GM12892 (cell line): Measurements from ENCODE around the gene CMIP.

Experiments used
- DNase-seq: peaks from one replicate; pipeline ENCODE4 v3.0.0; 2011; ENCODE audit not compliant: insufficient read length
- FAIRE-seq: peaks from 2 replicates; lab custom pipeline; 2011; peaks lifted over from hg19 to GRCh38; lab: Jason Lieb, UNC
- POLR2A ChIP-seq: IDR thresholded peaks from 2 replicates; pipeline ENCODE4 v1.6.1; 2011; ENCODE audit warnings: low read depth, low read length, control low read depth
- POLR2AphosphoS5 ChIP-seq: IDR thresholded peaks from 2 replicates; pipeline ENCODE4 v1.6.1; 2011; ENCODE audit warnings: low read depth, low read length, control low read depth
- TAF1 ChIP-seq: IDR thresholded peaks from 2 replicates; pipeline ENCODE4 v1.6.1; 2011; ENCODE audit warnings: low read depth, mild to moderate bottlenecking, control low read depth, low read length, borderline replicate concordance

Gene CMIP

GRCh38 chr16:81560979-81561657, 116.5 kb downstream of the CMIP start:
- FAIRE-seq (no peak), DNase-seq (no peak)
- no peak for TF ChIP-seq TAF1
- TF ChIP-seq POLR2AphosphoS5, result no peak
- no peak for TF ChIP-seq POLR2A

GRCh38 chr16:81562174-81562849, 117.7 kb downstream of the CMIP start:
- FAIRE-seq (no peak), DNase-seq (no peak)
- no peak for TF ChIP-seq POLR2A
- no peak for TF ChIP-seq POLR2AphosphoS5
- no peak for TF ChIP-seq TAF1

GRCh38 chr16:81562926-81563325, 118.3 kb downstream of the CMIP start:
- no peak for FAIRE-seq
- no peak for TF ChIP-seq TAF1
- no peak for TF ChIP-seq POLR2AphosphoS5
- no peak for TF ChIP-seq POLR2A
- DNase-seq, result no peak

GRCh38 chr16:81564421-81564911, 119.9 kb downstream of the CMIP start:
- FAIRE-seq (no peak), DNase-seq (no peak)
- TF ChIP-seq POLR2A (no peak), POLR2AphosphoS5 (no peak), TAF1 (no peak)

DNA sequence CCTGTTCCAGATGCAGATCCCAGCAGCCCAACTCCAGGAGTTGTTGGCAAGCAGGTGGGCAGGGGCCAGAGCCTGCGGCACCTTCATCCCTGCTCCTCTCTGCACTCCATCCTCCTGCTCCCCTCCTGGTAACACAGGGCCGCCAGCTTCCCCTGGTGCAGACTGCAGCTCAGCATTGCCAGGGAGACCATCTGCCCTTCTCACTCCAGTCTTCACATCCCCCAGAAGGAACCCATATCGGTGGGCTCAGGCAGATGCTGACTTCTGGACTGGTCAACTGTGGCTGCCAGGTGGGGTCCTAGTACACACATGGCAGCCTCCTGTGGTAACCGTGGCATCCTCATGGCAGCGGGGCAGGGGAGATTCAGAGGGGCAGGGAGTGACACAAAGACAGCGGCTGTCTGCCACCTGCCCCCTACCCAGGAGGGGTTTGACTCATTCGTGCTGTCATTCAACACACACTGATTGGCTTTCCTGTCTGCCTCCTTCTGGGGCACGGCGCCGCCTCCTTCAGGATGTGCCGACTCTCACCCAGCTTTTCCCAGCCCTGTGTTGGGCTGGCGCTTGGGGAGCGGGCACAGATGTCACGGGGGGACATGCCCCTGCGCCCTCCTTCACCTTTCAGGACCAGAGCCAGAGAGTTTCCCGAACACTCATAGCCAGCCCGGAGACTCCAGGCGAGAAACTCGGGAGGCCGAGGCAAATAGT, 120.9 kb downstream of the CMIP start:
- FAIRE-seq, result no peak

DNA sequence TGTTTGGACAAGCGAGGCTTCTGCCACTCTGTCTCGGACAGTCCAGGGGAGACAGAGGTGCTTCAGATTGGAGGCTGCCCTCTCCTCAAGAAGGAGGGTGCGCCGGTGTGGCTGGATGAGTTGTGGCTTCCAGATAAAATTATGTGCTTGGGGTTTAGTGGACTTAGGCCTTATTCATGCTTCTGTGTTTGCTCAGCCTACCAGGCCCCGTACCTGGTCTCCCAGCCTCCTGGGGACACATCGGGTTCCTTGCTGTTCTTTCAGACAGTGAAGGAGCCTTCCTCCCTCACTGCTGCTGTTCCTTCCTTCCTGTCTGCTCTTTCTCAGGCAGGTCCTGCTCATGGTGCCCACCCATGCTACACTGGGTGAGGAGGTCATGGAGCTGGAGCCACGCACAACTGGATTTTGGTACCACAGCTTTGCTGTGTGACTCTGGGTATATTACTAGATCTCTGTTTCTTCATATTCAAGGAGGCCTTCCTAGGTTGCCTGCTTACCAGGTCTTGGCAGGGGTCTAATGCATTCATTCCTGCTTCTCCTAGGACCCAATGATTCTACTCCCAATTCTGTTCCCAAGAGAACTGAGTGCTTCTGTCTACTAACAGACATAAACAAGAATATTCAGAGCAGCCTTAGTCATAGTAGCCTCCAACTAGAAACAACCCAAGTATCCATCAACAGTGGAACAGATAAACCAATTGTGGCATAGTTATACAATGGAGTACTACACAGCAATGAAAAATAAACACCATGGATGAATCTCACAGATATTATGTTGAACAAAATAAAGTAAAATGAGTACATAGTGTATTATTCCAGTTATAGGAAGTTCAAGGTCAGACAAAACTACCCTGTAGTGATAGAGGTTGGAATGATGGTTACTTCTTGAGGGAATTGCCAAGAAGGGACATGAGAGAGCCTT, 121.7 kb downstream of the CMIP start:
- no peak for FAIRE-seq

More for the DNA sequence above, 120.9 kb downstream of the CMIP start:
- TF ChIP-seq TAF1 (no peak), POLR2AphosphoS5 (no peak), POLR2A (no peak)
- DNase-seq, result no peak

GRCh38 chr16:81567087-81567486, 122.5 kb downstream of the CMIP start:
- FAIRE-seq, result no peak

More for the DNA sequence above, 121.7 kb downstream of the CMIP start:
- TF ChIP-seq POLR2A (no peak), POLR2AphosphoS5 (no peak), TAF1 (no peak)
- DNase-seq, result no peak

DNA sequence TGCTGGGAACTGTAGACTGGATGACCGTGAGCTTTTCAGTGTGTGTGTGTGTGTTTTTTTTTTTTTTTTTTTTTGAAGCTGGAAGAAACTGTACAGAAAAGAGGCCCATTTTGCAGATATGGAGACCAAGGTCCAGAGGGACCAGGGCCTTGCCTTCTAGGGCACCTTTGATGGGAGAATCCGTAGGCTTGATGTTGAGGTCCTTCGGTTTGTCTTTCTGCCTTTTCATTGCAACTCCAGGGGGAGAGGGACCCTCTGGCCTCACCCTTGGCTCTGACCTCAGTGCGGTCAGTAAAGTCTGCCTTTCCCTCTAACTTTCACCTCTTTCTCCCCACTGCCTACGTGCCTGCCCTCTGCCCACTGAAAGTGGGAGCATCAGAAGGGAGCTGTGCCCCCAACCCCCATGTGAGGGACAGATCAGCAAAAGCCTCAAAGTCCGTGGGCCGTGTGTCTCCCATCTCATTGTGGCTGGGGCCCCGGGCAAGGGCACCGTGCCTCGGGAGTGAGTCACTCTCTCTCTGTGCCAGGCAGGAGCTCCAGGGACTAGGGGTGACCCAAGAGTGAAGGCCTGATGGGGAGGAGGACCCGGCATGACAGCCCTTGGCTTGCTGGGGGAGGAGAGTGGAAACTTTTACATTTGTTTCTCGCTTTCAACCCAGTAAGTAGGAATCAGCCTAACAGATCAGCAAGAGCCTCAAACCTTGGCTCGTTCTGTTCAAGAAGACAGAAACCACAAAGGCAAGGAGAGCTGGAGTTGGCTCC, 123.6 kb downstream of the CMIP start:
- DNase-seq, result no peak
- FAIRE-seq, result no peak
- TF ChIP-seq POLR2A (no peak), POLR2AphosphoS5 (no peak), TAF1 (no peak)

More at GRCh38 chr16:81567087-81567486, 122.5 kb downstream of the CMIP start:
- no peak for TF ChIP-seq POLR2A
- TF ChIP-seq TAF1, result no peak
- TF ChIP-seq POLR2AphosphoS5, result no peak
- DNase-seq, result no peak

- DNase-seq, result no peak
- TF ChIP-seq POLR2AphosphoS5 (no peak), POLR2A (no peak), TAF1 (no peak)
- FAIRE-seq, result no peak
These were observed 124.1 kb downstream of the CMIP start for GRCh38 chr16:81568749-81569087.

DNA sequence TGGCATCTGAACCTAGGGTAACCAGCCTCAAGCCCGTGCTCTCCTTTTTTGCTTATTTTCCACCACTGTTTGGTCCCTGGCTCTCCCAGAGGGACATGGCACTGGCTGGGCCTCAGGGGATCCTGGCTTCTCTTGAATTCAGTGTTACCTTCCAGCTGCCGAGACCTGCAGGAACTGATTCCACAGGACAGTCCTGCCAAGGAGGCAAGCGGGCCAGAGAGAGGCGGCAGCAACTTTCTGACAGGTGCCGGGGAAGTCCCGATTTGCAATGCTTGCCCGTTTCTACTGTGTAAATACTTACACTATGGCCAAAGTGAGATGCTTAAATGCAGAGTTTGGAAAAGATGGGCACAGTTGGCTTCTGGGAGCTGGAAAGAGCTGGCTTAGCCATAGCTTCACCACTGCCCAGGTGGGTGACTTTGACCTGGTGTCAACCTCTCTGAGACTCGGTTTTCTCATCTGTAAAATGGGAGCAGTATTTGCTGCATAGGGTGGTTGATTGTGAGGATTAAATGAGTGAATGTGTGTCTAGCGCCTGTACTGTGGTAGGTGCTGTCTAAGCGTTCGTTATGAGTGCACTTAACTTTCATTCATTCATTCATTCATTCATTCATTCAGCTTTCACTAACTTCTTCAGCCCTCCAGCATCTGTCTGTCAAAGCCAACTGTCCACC, 124.9 kb downstream of the CMIP start:
- TF ChIP-seq POLR2A, result no peak
- no peak for TF ChIP-seq POLR2AphosphoS5
- no peak for TF ChIP-seq TAF1
- no peak for FAIRE-seq
- DNase-seq, result no peak
